Measurements from ENCODE around the gene PER1.
A peak's percentile ranks its signal among the peaks of the same experiment; 100 is the strongest.
"Not testable (repeated sequence)": the region's sequence is repeated elsewhere in the genome, so short reads cannot be mapped to it uniquely, and the experiment has no call there.

PER1 gene

GRCh38 chr17:8152112-8152775, at the start of gene PER1:
PER1 (minus strand) TSS chr17:8152404; CDS start chr17:8150706, 1,698 bp downstream.
- DNase-seq, result peak; percentile 97

GRCh38 chr17:8192070-8192815, 40.0 kb upstream of the PER1 start:
- peak; percentile 79 for DNase-seq

- no peak for DNase-seq
Observed at GRCh38 chr17:8190506-8190905, 38.3 kb upstream of the PER1 start.

DNA sequence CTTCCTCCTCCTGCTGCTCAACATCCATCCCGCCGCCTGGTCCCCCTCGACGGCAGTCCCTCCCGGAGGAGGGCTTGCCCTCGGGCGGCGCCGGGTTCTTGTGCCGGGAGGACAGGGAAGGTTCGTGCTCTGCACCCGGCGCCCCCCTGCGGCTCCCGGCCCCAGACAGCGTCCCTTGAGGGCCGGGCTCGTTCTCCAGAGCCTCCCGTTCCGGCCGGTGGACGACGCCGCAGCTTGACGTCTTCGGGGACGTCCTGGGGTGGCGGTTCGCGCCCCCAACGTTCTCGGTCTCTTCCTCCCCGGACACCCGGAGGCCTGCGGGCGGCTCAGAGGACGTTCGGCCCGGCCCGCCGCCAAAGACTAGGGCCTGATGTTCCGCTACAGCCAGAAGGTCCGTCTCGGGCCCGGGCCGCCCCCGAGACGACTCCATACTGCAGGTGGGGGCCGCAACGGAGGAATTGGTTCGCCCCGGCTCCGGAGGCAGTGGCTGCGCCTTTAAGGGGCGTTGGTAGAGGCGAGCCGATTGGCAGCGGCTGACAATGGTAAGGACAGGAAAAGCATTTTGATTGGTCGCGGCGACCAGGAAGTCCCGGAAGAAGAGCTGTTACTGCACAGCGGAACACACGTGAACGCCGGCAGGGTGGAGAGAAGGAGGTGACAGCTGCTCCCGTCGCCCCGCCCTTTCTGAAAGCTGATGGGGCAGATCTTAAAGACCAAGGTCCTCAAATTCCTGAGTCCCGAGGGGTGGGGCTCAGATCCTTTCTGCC, 37.7 kb upstream of the PER1 start, which contains the start of gene BORCS6:
BORCS6 (minus strand) TSS at position 470 of the 767 bp plus-strand sequence; CDS start at position 430, 40 bp downstream.
- DNase-seq, result peak; percentile 99

- DNase-seq, result no peak
Observed at GRCh38 chr17:8189041-8189710, 37.0 kb upstream of the PER1 start.

DNA sequence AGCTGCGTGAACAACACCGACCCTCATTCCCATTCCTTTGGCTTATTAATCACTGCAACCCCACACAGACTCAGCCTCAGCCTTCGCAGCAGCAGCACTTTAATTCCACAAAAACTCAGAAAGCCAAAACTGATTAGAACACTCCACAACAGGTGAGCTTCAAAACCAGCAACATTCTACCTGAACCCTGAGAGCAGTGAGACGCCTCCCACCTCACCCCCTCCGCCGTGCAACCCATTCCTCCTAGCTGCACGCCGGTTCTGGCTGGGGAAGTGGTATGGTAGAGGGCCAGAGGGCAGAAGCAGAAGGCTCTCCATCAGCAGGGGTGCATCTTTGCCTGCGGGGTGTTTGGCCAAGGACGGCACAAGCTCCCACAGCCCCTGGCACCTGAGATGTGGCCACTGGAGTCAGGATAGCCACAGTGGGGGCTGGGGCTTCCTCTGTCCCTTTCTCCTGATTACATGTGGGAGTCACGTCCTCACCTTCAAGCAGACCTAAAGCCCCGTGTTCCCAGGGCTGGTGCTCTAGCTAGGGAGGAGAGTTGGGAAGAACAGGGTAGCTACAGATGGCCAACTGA, 36.1 kb upstream of the PER1 start:
- DNase-seq, result no peak

DNA sequence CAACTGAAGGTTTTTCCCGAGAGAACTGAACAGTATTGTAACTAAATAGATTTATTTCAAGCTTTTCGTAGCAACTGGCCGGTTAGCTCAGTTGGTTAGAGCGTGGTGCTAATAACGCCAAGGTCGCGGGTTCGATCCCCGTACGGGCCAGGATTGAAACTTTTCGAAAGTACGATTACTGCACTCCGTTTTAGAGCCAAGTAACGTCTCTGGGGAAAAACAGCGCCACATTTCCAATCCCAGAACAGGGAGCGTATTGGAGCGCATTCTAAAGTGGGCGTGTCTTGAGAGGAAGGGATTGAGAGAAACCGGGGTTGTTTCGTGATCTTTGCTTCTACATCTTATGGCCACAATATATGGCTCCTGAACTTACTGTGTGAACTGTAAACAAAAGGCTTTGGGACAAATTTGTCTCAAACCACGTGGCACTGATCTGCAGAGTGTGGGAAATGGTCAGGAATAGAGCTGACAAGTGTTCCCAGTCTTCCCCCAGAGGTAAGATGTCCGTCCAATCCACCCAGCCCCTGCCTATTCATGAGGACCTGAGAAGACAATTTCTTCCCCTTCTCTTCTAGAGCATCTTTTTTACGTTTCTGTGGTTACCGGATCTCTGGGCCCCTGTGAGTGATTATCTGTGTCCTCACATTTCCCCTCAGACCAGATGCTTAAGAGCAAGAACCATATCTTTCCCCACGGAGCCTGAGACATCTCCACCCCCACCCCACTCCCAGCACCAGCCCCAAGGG, 35.5 kb upstream of the PER1 start:
- DNase-seq, result peak; percentile 100

DNA sequence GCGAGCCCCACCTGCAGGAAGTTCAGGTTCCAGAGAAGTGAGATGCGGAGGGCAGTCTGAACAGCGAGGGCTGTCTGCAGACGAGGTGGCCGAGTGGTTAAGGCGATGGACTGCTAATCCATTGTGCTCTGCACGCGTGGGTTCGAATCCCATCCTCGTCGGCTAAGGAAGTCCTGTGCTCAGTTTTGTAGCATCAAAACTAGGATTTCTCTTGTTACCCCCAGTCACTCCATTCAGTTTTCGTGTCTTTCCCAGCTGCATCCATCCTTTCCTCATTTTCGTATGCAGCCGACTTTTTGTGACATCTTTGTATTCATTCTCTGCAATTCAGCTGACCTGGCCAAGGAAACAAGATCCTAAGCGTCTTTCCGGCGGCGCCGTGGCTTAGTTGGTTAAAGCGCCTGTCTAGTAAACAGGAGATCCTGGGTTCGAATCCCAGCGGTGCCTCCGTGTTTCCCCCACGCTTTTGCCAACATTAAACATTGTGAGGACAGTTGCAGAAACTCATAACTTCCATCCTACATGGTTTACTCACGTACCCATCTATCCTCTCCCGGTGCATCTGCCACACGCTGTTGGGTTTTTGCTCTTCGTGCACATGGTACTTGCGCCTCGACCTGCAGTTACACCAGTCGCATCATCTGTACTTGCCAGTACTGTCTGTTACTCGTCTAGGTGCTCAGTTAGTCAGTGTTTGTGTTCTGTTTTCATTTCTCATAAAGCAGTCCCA, 34.7 kb upstream of the PER1 start:
- DNase-seq, result peak; percentile 89

DNA sequence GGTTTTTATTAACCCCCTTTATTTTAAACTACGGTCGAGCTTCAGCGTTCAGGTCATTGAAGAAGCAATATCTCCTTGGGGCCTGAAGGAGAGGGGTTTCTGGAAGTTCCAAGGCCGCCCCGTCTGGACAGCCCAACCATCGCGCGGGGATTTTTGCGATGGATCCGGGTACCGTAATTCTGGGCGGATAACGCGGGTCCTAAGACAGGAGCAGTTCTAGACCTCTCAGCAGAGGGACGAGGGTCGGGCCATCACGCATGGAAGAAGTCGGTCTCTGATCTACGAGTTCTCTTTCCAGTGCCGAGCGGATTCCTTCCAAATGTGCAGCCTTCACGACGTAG, 34.2 kb upstream of the PER1 start:
- no peak for DNase-seq

GRCh38 chr17:8185582-8186445, 33.6 kb upstream of the PER1 start:
- DNase-seq, result peak; percentile 36

GRCh38 chr17:8176998-8177731, 25.0 kb upstream of the PER1 start:
- DNase-seq, result no peak

GRCh38 chr17:8176197-8176940, 24.2 kb upstream of the PER1 start, which contains the start of gene TMEM107:
TMEM107 (minus strand) TSS chr17:8176380; CDS start chr17:8176286, 94 bp downstream.
- DNase-seq, result peak; percentile 73

- no peak for DNase-seq
Observed at GRCh38 chr17:8175795-8176196, 23.6 kb upstream of the PER1 start.

DNA sequence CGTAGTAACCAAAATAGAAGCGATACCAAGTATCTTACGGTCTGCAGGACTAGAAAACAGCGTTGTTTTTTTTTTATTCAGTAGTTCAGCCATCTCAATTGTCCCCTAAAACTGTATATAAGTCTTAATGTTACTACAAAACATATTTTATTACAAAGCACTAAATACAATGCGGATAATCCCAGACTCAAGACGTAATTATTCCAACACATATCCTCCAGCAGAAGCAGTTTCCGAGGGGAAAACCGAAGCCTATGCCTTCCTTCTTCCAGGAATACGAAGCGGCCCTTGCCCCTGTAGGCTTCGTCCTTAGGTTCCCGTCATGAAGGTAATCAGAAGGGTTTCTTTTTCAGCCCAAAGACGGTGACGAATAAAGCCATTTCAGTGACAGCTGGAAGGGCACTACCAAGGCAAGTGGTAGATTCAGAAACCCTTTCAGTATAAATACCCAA, 21.7 kb upstream of the PER1 start:
- peak; percentile 32 for DNase-seq

- peak; percentile 97 for DNase-seq
Observed at GRCh38 chr17:8173056-8173870, 21.1 kb upstream of the PER1 start.

GRCh38 chr17:8170186-8170585, 18.0 kb upstream of the PER1 start:
- DNase-seq, result not testable (repeated sequence)

GRCh38 chr17:8167526-8167925, 15.3 kb upstream of the PER1 start:
- no peak for DNase-seq

GRCh38 chr17:8166731-8167130, 14.5 kb upstream of the PER1 start:
- no peak for DNase-seq

Measured in HCEC 1CT (cell line).